ENCODE data around the gene PSME3IP1.

DNA sequence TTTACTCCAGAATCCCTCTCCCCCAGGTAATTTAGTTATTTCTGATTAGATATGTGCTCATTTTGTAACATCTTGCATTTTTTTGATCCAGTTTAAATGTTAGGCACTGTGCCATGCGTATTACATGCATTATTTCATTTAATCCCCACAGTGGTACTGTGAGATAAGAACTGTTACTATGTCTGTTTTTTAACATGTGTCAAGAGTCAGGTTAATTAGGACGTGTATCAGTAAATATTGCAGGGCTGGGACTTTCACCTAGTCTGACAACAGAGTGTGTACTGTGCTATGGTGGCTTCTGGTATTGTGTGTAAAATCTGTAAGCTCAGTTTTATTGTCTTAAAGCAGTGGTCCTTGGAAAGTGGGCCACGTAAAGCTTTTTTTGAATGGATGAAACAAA is 10.9 kb upstream of the PSME3IP1 start:
- TF ChIP-seq, protein P1, sequence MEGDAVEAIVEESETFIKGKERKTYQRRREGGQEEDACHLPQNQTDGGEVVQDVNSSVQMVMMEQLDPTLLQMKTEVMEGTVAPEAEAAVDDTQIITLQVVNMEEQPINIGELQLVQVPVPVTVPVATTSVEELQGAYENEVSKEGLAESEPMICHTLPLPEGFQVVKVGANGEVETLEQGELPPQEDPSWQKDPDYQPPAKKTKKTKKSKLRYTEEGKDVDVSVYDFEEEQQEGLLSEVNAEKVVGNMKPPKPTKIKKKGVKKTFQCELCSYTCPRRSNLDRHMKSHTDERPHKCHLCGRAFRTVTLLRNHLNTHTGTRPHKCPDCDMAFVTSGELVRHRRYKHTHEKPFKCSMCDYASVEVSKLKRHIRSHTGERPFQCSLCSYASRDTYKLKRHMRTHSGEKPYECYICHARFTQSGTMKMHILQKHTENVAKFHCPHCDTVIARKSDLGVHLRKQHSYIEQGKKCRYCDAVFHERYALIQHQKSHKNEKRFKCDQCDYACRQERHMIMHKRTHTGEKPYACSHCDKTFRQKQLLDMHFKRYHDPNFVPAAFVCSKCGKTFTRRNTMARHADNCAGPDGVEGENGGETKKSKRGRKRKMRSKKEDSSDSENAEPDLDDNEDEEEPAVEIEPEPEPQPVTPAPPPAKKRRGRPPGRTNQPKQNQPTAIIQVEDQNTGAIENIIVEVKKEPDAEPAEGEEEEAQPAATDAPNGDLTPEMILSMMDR (IDR thresholded peaks at IDR 0.05), result no peak
- no peak for TF ChIP-seq POLR2A (IDR thresholded peaks at IDR 0.05)

Measured in body of pancreas (tissue), 4 donors.